PC-9 (cell line): ENCODE measurements around the gene PDCD4. TPM values are rescaled to one million over a fixed set of nuclear protein-coding genes. Genes with fewer than 3 reads are reported as not detected.
A peak's percentile ranks its signal among the peaks of the same experiment; 100 is the strongest.

Experiments used
- BruUV-seq: library from RNA; stranded (reverse); fragments of 400-500 nt; replicated peaks from 2 replicates; lab custom pipeline; 2021; lab: Mats Ljungman, UMichigan
- CTCF ChIA-PET: fragments of 300-600 bp; sonication (Branson Sonifier 250); formaldehyde crosslinking; loops from one replicate; lab custom pipeline; 2022; ENCODE audit warnings: antibody characterized with exemption; lab: Charles Lee
- POLR2A ChIA-PET: fragments of 300-600 bp; sonication (Branson Sonifier 250); formaldehyde crosslinking; loops from one replicate; lab custom pipeline; 2022; ENCODE audit warnings: antibody characterized with exemption; ENCODE audit not compliant: unreplicated experiment; lab: Charles Lee
- DNase-seq, 2 experiments: peaks; one replicate each; pipeline versions ENCODE4 v3.0.0 to v3.0.0-alpha.2; 2015 to 2022; ENCODE audit warnings: mixed read lengths in 1 of 2
- H2AFZ ChIP-seq: fragments of 200-600 bp; sonication (generic); 2 replicates; pipeline ENCODE4 v1.8.1; 2017; ENCODE audit warnings: antibody characterized with exemption
- H3F3A ChIP-seq: fragments of 200-600 bp; sonication (generic); 2 replicates; pipeline ENCODE4 v1.8.1; 2017; ENCODE audit warnings: antibody characterized with exemption, mild to moderate bottlenecking, low read depth; ENCODE audit not compliant: insufficient read depth
- H3K27ac ChIP-seq: fragments of 200-600 bp; sonication (generic); 2 replicates; pipeline ENCODE4 v1.6.1; 2016; ENCODE audit warnings: mixed run types
- H3K27me3 ChIP-seq: fragments of 200-600 bp; sonication (generic); 2 replicates; pipeline ENCODE4 v1.6.1; 2016; ENCODE audit warnings: low read depth, mixed run types; ENCODE audit not compliant: insufficient read depth
- H3K36me3 ChIP-seq: fragments of 200-600 bp; sonication (generic); 2 replicates; pipeline ENCODE4 v1.6.1; 2016; ENCODE audit warnings: low read depth, mixed run types
- H3K4me1 ChIP-seq: fragments of 200-600 bp; sonication (generic); replicated peaks from 2 replicates; pipeline ENCODE4 v1.6.1; 2016; ENCODE audit warnings: mixed run types; ENCODE audit not compliant: insufficient read depth
- H3K4me2 ChIP-seq: fragments of 200-600 bp; sonication (generic); 2 replicates; pipeline ENCODE4 v1.6.1; 2017; ENCODE audit warnings: mixed run types
- H3K4me3 ChIP-seq: fragments of 200-600 bp; sonication (generic); 2 replicates; pipeline ENCODE4 v1.6.1; 2016; ENCODE audit warnings: mixed run types
- H3K79me2 ChIP-seq: fragments of 200-600 bp; sonication (generic); 2 replicates; pipeline ENCODE4 v1.6.1; 2017; ENCODE audit warnings: low read depth, mixed run types
- H3K9me2 ChIP-seq: fragments of 200-600 bp; sonication (generic); 2 replicates; pipeline ENCODE4 v1.8.1; 2017; ENCODE audit warnings: mild to moderate bottlenecking; ENCODE audit not compliant: insufficient read depth
- H3K9me3 ChIP-seq: fragments of 200-600 bp; sonication (generic); 2 replicates; pipeline ENCODE4 v1.8.1; 2016; ENCODE audit warnings: low read depth; ENCODE audit not compliant: insufficient read depth
- H4K20me1 ChIP-seq: fragments of 200-600 bp; sonication (generic); 2 replicates; pipeline ENCODE4 v1.8.1; 2017; ENCODE audit not compliant: insufficient read depth
- EZH2 ChIP-seq: fragments of 200-600 bp; sonication (generic); IDR thresholded peaks from 2 replicates; pipeline ENCODE4 v1.8.0; 2017; ENCODE audit warnings: antibody characterized with exemption, low read depth
- intact Hi-C: fragments of 100-400 bp; cut with micrococcal nuclease; formaldehyde crosslinking; loops from one replicate; pipeline ENCODE4 v1.10.0; 2022; ENCODE audit not compliant: unreplicated experiment
- total RNA-seq: library from RNA; stranded (reverse); gene quantifications from 2 replicates; pipeline ENCODE4 v1.2.3, GENCODE V29; 2021
- TF ChIP-seq, protein P1 (sequence below): fragments of 200-600 bp; sonication (generic); conservative IDR thresholded peaks from 2 replicates; pipeline ENCODE4 v1.6.1; 2017; ENCODE audit warnings: mixed run types, antibody characterized with exemption, mild to moderate bottlenecking, moderate library complexity

The PDCD4 gene
- total RNA-seq, 1 experiment from 2014 or later = 92.4 TPM

DNA sequence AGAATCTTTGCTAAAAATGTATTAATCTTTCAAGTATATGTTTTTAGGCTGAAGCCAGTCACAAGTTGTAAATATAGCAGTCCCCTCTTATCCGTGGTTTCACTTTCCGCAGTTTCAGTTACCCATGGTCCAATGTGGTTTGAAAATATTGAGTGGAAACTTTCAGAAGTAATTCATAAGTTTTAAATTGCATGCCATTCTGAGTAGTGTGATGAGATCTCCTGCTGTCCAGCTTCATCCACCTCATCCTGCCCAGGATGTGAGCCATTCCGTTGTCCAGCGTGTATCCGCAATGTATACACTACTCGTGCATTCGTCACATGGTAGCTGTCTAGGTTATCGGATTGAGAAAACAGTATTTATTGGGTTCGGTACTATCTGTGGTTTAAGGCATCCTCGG, 12.2 kb downstream of the PDCD4 start:
- no peaks in the 10 kb centered on the region for H3K9me2 ChIP-seq
- no TSS peak for BruUV-seq
- TF ChIP-seq, protein P1, sequence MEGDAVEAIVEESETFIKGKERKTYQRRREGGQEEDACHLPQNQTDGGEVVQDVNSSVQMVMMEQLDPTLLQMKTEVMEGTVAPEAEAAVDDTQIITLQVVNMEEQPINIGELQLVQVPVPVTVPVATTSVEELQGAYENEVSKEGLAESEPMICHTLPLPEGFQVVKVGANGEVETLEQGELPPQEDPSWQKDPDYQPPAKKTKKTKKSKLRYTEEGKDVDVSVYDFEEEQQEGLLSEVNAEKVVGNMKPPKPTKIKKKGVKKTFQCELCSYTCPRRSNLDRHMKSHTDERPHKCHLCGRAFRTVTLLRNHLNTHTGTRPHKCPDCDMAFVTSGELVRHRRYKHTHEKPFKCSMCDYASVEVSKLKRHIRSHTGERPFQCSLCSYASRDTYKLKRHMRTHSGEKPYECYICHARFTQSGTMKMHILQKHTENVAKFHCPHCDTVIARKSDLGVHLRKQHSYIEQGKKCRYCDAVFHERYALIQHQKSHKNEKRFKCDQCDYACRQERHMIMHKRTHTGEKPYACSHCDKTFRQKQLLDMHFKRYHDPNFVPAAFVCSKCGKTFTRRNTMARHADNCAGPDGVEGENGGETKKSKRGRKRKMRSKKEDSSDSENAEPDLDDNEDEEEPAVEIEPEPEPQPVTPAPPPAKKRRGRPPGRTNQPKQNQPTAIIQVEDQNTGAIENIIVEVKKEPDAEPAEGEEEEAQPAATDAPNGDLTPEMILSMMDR = no peak
- no peak for TF ChIP-seq EZH2
- no peaks in the 10 kb centered on the region for H3K27me3 ChIP-seq
- intact Hi-C loops = no loop called here
- H2AFZ ChIP-seq = no peak overlapping the region
- H3K36me3 ChIP-seq = peaks cover 4% of the 10 kb centered on the region; the same call in 1 of the 2 replicates
- CTCF ChIA-PET = no interaction called here
- no peak overlapping the region for H3K27ac ChIP-seq
- no peak for DNase-seq
- no peaks in the 10 kb centered on the region for H3K9me3 ChIP-seq
- no peaks in the 10 kb centered on the region for H3K79me2 ChIP-seq
- no peak overlapping the region for H3K4me2 ChIP-seq
- H3K4me3 ChIP-seq = no peak overlapping the region
- H3K4me1 ChIP-seq = peaks cover 20% of the 10 kb centered on the region
- H3F3A ChIP-seq = peaks cover 9% of the 10 kb centered on the region; the same call in 1 of the 2 replicates
- H4K20me1 ChIP-seq = no peaks in the 10 kb centered on the region; the same call in 1 of the 2 replicates
- POLR2A ChIA-PET = no interaction called here

DNA sequence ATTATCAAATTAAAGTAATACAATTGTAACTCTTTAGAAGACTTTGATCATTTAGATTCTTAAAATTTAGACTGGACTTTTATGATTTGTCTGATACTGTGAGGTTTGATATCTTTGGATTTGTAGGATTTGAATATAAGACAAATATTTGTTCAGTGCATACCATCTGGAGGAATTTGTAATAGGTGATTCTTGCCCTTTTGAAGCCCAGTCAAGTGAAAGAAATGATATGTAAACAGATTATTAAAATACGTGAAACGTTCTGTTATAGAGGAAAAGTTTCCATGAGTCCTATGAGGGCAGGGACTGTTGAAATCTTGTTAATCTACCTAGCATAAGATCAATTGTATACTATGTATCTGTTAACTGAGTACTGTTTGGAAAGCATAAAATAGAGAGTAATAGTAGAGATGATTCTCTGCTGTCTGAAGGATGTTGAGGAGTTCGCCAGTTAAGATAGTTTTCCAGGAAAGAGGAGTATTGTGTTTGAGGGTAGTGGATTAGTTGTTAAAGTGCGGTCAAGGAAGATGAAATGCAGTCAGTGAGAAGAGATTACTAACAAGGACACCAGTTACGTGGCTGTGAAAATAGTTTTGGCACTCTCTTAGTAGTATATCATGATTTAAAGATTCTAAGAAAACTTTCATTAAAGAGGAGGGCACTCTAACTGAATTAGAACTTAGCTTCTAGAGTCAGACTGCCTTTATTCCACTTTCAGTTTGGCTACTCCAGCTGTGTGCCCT, 14.4 kb downstream of the PDCD4 start:
- Histone ChIP-seq H3F3A (peaks cover 9% of the 10 kb centered on the region; the same call in 1 of the 2 replicates), H3K27ac (peak overlapping the region; percentile 46; the same call in 1 of the 2 replicates), H3K79me2 (no peaks in the 10 kb centered on the region), H3K4me1 (peaks cover 20% of the 10 kb centered on the region), H3K4me3 (no peak overlapping the region), H3K4me2 (peak overlapping the region; percentile 61; the same call in 1 of the 2 replicates), H3K9me2 (no peaks in the 10 kb centered on the region), H3K9me3 (no peaks in the 10 kb centered on the region), H2AFZ (no peak overlapping the region), H3K36me3 (peaks cover 12% of the 10 kb centered on the region), H4K20me1 (no peaks in the 10 kb centered on the region; the same call in 1 of the 2 replicates), H3K27me3 (no peaks in the 10 kb centered on the region)
- intact Hi-C loops = no loop called here
- TF ChIP-seq EZH2 = no peak
- TF ChIP-seq, protein P1 = no peak
- DNase-seq = peak in 1 of 2 experiments; percentile 85
- ChIA-PET CTCF (interaction anchor here (0.6 kb wide), 1 partner anchor 12 kb away, joined by 7 read pairs; no protein-coding TSS in a partner anchor), POLR2A (no interaction called here)
- no TSS peak for BruUV-seq

DNA sequence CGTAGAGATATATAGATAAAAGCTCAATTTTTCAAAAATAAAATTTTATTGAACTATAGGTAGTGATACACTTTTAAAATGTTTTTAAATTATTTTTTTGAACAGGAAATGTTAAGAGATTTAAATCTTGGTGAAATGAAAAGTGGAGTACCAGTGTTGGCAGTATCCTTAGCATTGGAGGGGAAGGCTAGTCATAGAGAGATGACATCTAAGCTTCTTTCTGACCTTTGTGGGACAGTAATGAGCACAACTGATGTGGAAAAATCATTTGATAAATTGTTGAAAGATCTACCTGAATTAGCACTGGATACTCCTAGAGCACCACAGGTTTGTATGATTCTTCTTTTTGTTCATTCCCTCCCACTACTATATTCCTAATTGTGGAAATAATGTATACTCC, 15.8 kb downstream of the PDCD4 start:
- no peak overlapping the region for H2AFZ ChIP-seq
- H3K27me3 ChIP-seq = no peaks in the 10 kb centered on the region
- no peak overlapping the region for H3K4me2 ChIP-seq
- H3K36me3 ChIP-seq = peaks cover 12% of the 10 kb centered on the region
- no peaks in the 10 kb centered on the region for H3K9me3 ChIP-seq
- H3K4me3 ChIP-seq = no peak overlapping the region
- peaks cover 20% of the 10 kb centered on the region for H3K4me1 ChIP-seq
- no peak for DNase-seq
- TF ChIP-seq, protein P1 = no peak
- TF ChIP-seq EZH2 = no peak
- no peaks in the 10 kb centered on the region for H3K79me2 ChIP-seq
- no peaks in the 10 kb centered on the region for H3K9me2 ChIP-seq
- no TSS peak for BruUV-seq
- no peaks in the 10 kb centered on the region; the same call in 1 of the 2 replicates for H4K20me1 ChIP-seq
- H3F3A ChIP-seq = peaks cover 9% of the 10 kb centered on the region; the same call in 1 of the 2 replicates
- CTCF ChIA-PET = interaction anchor here (0.5 kb wide), 1 partner anchor 679 kb away, joined by 9 read pairs; no protein-coding TSS in a partner anchor
- POLR2A ChIA-PET = no interaction called here
- no peak overlapping the region for H3K27ac ChIP-seq
- intact Hi-C loops = no loop called here
